Kidney (tissue), 14 donors: ENCODE measurements around the gene TPRN. TPM values are rescaled to one million over a fixed set of nuclear protein-coding genes. Genes with fewer than 3 reads are reported as not detected.

Source experiments
- DNase-seq, 5 donors: peaks; one replicate each; pipeline ENCODE4 v3.0.0-alpha.2; 2013 to 2020
- FAIRE-seq: peaks from 2 replicates; lab custom pipeline; 2012; peaks lifted over from hg19 to GRCh38; lab: Jason Lieb, UNC
- H3K27ac ChIP-seq, 2 donors: one replicate each; pipeline ENCODE4 v1.7.0; 2013; ENCODE audit warnings: low read depth in 2 of 2, low read length in 2 of 2, inconsistent platforms in 1 of 2
- H3K27me3 ChIP-seq: one replicate; pipeline ENCODE4 v1.7.1; 2013; ENCODE audit warnings: low read length, inconsistent platforms; ENCODE audit not compliant: control insufficient read depth, insufficient read depth
- H3K36me3 ChIP-seq, 3 donors: one replicate each; pipeline versions ENCODE4 v1.7.0 to v1.7.1; 2013; ENCODE audit warnings: low read length in 3 of 3, control low read depth in 1 of 3, inconsistent platforms in 1 of 3; ENCODE audit not compliant: insufficient read depth in 3 of 3, control insufficient read depth in 2 of 3
- H3K4me1 ChIP-seq, 3 donors: one replicate each; pipeline versions ENCODE4 v1.7.0 to v1.7.1; 2013; ENCODE audit warnings: low read length in 3 of 3, inconsistent platforms in 1 of 3, low read depth in 1 of 3; ENCODE audit not compliant: control insufficient read depth in 2 of 3, insufficient read depth in 2 of 3
- H3K4me3 ChIP-seq, 3 donors: one replicate each; pipeline versions ENCODE4 v1.7.0 to v1.8.1; 2013; ENCODE audit warnings: low read length in 3 of 3, control low read depth in 1 of 3, inconsistent platforms in 1 of 3
- H3K9ac ChIP-seq, 3 donors: one replicate each; pipeline versions ENCODE4 v1.7.0 to v1.7.1; 2013; ENCODE audit warnings: low read length in 3 of 3, control low read depth in 1 of 3, inconsistent platforms in 1 of 3
- H3K9me3 ChIP-seq, 3 donors: one replicate each; pipeline versions ENCODE4 v1.7.0 to v1.7.1; 2013; ENCODE audit warnings: low read length in 3 of 3, control low read depth in 1 of 3, inconsistent platforms in 1 of 3; ENCODE audit not compliant: control insufficient read depth in 2 of 3, insufficient read depth in 1 of 3
- intact Hi-C: fragments of 100-400 bp; cut with DNase I; formaldehyde crosslinking; loops from one replicate; pipeline ENCODE4 v1.11.1; 2022
- polyA plus RNA-seq: library from polyadenylated mRNA; stranded (reverse); fragments of 350-450 nt; fragmentation: Illumina TruSeq; extraction: RNeasy Lipid Tissue Mini Kit (QIAGEN cat#74804); gene quantifications from one replicate; pipeline ENCODE4 v1.2.3, GENCODE V29; 2014; ENCODE audit warnings: low read depth, low replicate concordance; ENCODE audit not compliant: insufficient read depth
- total RNA-seq: library from RNA; stranded (reverse); fragmentation: NEBNext Ultra II Directional; extraction: Animal tissue kit (Norgen Biotek cat#: 25700); gene quantifications from one replicate; pipeline ENCODE4 v1.2.1, GENCODE V29; 2021
- TF ChIP-seq, protein P1 (sequence below): IDR thresholded peaks from 3 replicates; pipeline ENCODE4 v1.5.1; 2012; ENCODE audit warnings: mild to moderate bottlenecking, moderate library complexity, borderline replicate concordance; ENCODE audit not compliant: insufficient read depth; ENCODE audit errors: extremely low read depth
- donor health status: control.
- donor health status: control.
- donor health status: control.
- donor health status: control.
- donor health status: control.
- donor health status: DM: yes; HTN: yes; CAD: no.
- donor health status: Normal renal cell carcinoma (clear cell type).

TPRN gene
- total and polyA plus RNA-seq, 2 donors from 2014 or later: 47.2 to 49.5 TPM

DNA sequence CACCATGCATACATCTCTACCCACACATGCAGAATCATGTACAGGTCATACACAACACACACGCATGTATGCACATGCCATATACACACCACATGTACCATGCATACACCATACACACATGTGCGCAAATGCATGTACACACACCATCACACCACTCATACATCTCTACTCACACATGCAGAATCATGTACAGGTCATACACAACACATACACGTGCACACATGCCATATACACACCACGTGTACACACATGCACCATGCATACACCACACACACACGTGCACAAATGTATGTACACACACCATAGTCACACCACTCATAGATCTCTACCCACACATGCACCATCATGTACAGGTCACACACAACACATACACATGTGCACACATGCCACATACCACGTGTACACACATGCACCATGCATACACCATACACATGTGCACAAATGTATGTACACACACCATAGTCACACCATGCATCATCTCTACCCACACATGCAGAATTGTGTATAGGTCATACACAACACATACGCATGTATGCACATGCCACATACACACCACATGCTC, 47.6 kb downstream of the TPRN start:
- Histone ChIP-seq H3K9me3 (peaks cover 0 to 6% (median 0%) of the 10 kb centered on the region in 3 donors), H3K27me3 (peaks cover 11% of the 10 kb centered on the region), H3K9ac (no peak overlapping the region), H3K4me1 (peaks cover 0 to 2% (median 0%) of the 10 kb centered on the region in 3 donors), H3K4me3 (no peak overlapping the region), H3K36me3 (no peaks in the 10 kb centered on the region), H3K27ac (no peak overlapping the region)
- intact Hi-C loops: no loop called here
- TF ChIP-seq, protein P1, sequence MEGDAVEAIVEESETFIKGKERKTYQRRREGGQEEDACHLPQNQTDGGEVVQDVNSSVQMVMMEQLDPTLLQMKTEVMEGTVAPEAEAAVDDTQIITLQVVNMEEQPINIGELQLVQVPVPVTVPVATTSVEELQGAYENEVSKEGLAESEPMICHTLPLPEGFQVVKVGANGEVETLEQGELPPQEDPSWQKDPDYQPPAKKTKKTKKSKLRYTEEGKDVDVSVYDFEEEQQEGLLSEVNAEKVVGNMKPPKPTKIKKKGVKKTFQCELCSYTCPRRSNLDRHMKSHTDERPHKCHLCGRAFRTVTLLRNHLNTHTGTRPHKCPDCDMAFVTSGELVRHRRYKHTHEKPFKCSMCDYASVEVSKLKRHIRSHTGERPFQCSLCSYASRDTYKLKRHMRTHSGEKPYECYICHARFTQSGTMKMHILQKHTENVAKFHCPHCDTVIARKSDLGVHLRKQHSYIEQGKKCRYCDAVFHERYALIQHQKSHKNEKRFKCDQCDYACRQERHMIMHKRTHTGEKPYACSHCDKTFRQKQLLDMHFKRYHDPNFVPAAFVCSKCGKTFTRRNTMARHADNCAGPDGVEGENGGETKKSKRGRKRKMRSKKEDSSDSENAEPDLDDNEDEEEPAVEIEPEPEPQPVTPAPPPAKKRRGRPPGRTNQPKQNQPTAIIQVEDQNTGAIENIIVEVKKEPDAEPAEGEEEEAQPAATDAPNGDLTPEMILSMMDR: no peak
- no peak for FAIRE-seq
- no peak for DNase-seq

DNA sequence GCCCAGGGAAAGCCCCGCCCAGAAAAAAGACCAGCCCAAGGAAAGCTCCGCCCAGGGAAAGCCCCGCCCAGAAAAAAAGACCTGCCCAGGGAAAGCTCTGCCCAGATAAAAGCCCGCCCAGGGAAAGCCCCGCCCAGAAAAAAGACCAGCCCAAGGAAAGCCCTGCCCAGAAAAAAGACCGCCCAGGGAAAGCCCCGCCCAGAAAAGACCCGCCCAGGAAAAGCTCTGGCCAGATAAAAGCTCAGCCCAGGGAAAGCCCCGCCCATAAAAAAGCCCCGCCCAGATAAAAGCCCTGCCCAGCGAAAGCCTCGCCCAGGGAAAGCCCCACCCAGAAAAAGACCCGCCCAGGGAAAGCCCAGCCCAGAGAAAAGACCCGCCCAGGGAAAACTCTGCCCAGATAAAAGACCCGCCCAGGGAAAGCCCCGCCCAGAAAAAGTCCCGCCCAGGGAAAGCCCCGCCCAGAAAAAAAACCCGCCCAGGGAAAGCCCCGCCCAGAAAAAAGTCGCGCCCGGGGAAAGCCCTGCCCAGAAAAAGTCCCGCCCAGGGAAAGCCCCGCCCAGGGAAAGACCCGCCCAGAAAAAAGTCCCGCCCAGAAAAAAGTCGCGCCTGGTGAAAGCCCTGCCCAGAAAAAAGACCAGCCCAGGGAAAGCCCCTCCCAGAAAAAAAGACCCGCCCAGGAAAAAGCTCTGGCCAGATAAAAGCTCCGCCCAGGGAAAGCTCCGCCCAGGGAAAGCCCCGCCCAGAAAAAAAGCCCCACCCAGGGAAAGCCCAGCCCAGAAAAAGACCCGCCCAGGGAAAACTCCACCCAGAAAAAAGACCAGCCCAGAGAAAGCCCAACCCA, 49.7 kb downstream of the TPRN start:
- no peak overlapping the region for H3K27ac ChIP-seq
- H3K27me3 ChIP-seq: peaks cover 10% of the 10 kb centered on the region
- DNase-seq (no peak), FAIRE-seq (no peak)
- H3K4me3 ChIP-seq: no peak overlapping the region
- TF ChIP-seq, protein P1: no peak
- H3K4me1 ChIP-seq: no peaks in the 10 kb centered on the region
- H3K9ac ChIP-seq: no peak overlapping the region
- H3K36me3 ChIP-seq: no peaks in the 10 kb centered on the region
- intact Hi-C loops: no loop called here
- peaks cover 0 to 6% (median 0%) of the 10 kb centered on the region in 3 donors for H3K9me3 ChIP-seq

DNA sequence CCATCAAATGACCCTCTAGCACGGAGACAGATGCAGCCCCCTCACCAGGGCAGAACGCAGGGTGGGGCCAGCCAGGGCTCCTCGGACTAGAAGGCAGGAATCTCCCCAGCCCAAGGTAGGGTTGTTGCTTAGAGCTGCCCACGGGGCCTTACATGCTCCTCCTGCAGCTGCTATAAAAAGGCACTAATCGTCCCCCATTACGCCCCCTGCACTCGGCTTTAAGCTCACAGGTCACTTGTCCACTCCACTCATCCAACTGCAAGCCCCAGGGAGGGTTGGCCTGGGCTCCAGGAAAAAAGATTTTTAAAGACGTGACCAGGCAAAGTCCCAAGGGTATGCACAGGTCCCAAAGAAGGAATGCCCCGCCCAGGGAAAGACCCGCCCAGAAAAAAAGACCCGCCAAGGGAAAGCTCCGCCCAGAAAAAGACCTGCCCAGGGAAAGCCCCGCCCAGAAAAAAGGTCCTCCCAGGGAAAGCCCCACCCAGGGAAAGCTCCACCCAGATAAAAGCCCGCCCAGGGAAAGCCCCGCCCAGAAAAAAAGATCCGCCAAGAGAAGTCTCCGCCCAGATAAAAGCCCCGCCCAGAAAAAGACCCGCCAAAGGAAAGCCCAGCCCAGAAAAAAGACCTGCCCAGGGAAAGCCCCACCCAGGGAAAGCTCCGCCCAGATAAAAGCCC, 50.5 kb downstream of the TPRN start:
- H3K9ac ChIP-seq: no peak overlapping the region
- H3K36me3 ChIP-seq: no peaks in the 10 kb centered on the region
- H3K4me1 ChIP-seq: no peaks in the 10 kb centered on the region
- peaks cover 0 to 6% (median 0%) of the 10 kb centered on the region in 3 donors for H3K9me3 ChIP-seq
- intact Hi-C loops: no loop called here
- FAIRE-seq (no peak), DNase-seq (no peak)
- H3K27me3 ChIP-seq: peaks cover 10% of the 10 kb centered on the region
- H3K27ac ChIP-seq: no peak overlapping the region
- H3K4me3 ChIP-seq: no peak overlapping the region
- TF ChIP-seq, protein P1: no peak
